ENCODE measurements around the gene CD40LG. TPM values are rescaled to one million over a fixed set of nuclear protein-coding genes. Genes with fewer than 3 reads are reported as not detected.

Gene CD40LG
- total RNA-seq, 1 donor from 2014 or later: not detected

DNA sequence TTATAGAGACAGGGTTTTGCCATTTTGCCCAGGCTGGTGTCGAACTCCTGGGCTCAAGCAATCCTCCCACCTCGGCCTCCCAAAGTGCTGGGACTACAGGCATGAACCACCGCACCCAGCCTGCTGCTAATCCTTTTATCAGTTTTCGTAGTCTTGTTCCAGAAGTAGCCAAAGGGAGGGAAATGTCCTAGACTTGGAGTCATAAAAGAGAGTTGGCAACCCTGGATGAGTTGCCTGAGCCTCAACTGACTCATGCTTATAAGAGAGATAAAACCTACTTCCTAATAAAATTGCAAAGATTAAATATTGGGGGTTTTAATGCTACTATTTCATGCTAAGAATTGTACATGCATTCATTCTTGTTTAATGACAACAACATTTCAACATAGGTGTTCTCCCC is 44.3 kb downstream of the CD40LG start:
- DNase-seq (ENCODE audit: extremely low read depth, low read depth, low spot score): no peak

DNA sequence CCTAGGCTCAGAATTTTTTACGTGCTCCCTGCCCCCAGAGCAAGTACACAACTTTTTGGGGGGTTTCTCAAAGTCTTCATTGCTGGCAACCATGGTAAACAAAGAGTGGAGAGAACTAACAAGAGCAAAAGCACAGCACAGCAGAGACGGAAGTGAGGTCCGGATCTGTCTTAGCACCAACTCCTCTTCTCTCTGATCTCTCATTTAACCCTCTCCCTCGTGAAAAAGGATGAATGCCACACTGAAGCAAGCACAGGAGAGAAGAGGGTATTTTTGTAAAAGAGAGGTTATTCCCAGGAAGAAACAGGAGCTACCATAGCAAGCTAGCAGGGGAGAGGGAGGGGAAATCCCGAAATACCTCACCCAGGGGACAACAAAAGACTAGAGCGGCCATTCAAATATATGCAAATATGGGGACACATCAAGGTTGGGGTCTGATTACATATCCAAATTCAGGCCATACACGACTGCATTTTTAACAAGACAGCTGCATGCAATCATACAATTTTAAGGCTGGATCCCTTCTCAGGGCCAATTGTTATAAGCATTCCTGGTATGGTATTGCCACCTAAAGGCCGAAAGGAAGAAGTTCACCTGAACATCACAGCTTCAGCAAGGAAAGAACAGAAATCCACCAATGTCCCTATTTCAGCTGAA is 46.6 kb downstream of the CD40LG start:
- DNase-seq (ENCODE audit: extremely low read depth, low read depth, low spot score): peak; percentile 9

- no peak for DNase-seq (ENCODE audit: extremely low read depth, low read depth, low spot score)
These were observed 49.2 kb downstream of the CD40LG start for GRCh38 chrX:136697156-136697555.

- DNase-seq (ENCODE audit: extremely low read depth, low read depth, low spot score): no peak
These were observed 60.4 kb downstream of the CD40LG start for GRCh38 chrX:136708348-136708747.

Other genes with a start within 250 kb of the CD40LG start
- not detected in 2 replicates for gene BRS3, start 160.2 kb upstream of the CD40LG start, total RNA-seq
- gene HTATSF1, start 150.6 kb upstream of the CD40LG start, total RNA-seq: 36.3 and 38.3 TPM in 2 replicates
- not detected in 2 replicates for gene VGLL1, start 115.9 kb upstream of the CD40LG start, total RNA-seq
- 7.4 and 11.6 TPM in 2 replicates for gene ARHGEF6, start 132.8 kb downstream of the CD40LG start, total RNA-seq
- gene RBMX, start 232.6 kb downstream of the CD40LG start, total RNA-seq: 194 and 199 TPM in 2 replicates

Data from glomerular endothelial cell (primary cell).